CD4-positive, alpha-beta memory T cell (primary cell): ENCODE measurements around the gene CAMTA1. TPM values are rescaled to one million over a fixed set of nuclear protein-coding genes. Genes with fewer than 3 reads are reported as not detected.

Experiments used
- CTCF ChIA-PET: fragments of 350-600 bp; sonication (Branson Sonifier 250); formaldehyde crosslinking; loops from one replicate; lab custom pipeline; 2021; ENCODE audit warnings: inconsistent platforms; ENCODE audit not compliant: partially characterized antibody; lab: Charles Lee
- POLR2A ChIA-PET: fragments of 350-600 bp; sonication (Branson Sonifier 250); formaldehyde crosslinking; loops from one replicate; lab custom pipeline; 2021; ENCODE audit not compliant: partially characterized antibody; lab: Charles Lee
- DNase-seq, 5 donors: peaks; one replicate each; pipeline versions ENCODE4 v3.0.0 to v3.0.0-alpha.2; 2020 to 2022; ENCODE audit warnings: mixed read lengths in 1 of 5
- H3K27ac ChIP-seq: one replicate; pipeline ENCODE4 v1.7.0; 2013; ENCODE audit warnings: low read depth, low read length
- H3K27me3 ChIP-seq: 2 replicates; pipeline ENCODE4 v1.7.0; 2013; ENCODE audit warnings: mild to moderate bottlenecking, low read length, moderate library complexity; ENCODE audit not compliant: insufficient read depth
- H3K36me3 ChIP-seq: 2 replicates; pipeline ENCODE4 v1.7.0; 2013; ENCODE audit warnings: mild to moderate bottlenecking, low read length, moderate library complexity; ENCODE audit not compliant: insufficient read depth
- H3K4me1 ChIP-seq: 2 replicates; pipeline ENCODE4 v1.7.0; 2013; ENCODE audit warnings: mild to moderate bottlenecking, low read length, moderate library complexity; ENCODE audit not compliant: insufficient read depth
- H3K4me3 ChIP-seq, 2 donors: one replicate each; pipeline ENCODE4 v1.7.0; 2013; ENCODE audit warnings: low read length in 2 of 2, mild to moderate bottlenecking in 1 of 2
- H3K9me3 ChIP-seq, 2 donors: one replicate each; pipeline ENCODE4 v1.7.0; 2013; ENCODE audit warnings: low read length in 2 of 2, control low read depth in 1 of 2; ENCODE audit not compliant: control insufficient read depth in 1 of 2
- H3K27ac Mint-ChIP-seq, 7 donors: one replicate each; pipeline ENCODE4 v1.8.0; 2020 to 2021; ENCODE audit warnings: mixed read lengths in 7 of 7, mild to moderate bottlenecking in 6 of 7, inconsistent platforms in 3 of 7, moderate library complexity in 3 of 7
- H3K27me3 Mint-ChIP-seq, 2 donors: one replicate each; pipeline ENCODE4 v1.8.0; 2020 to 2021; ENCODE audit warnings: mixed read lengths in 2 of 2
- H3K36me3 Mint-ChIP-seq, 2 donors: one replicate each; pipeline ENCODE4 v1.8.0; 2020 to 2021; ENCODE audit warnings: mixed read lengths in 2 of 2, inconsistent platforms in 1 of 2, mild to moderate bottlenecking in 1 of 2
- H3K4me1 Mint-ChIP-seq, 4 donors: one replicate each; pipeline ENCODE4 v1.8.0; 2020 to 2021; ENCODE audit warnings: mixed read lengths in 4 of 4, mild to moderate bottlenecking in 1 of 4
- H3K4me3 Mint-ChIP-seq, 8 donors: one replicate each; pipeline ENCODE4 v1.8.0; 2020 to 2021; ENCODE audit warnings: mixed read lengths in 8 of 8, mild to moderate bottlenecking in 7 of 8, moderate library complexity in 6 of 8, inconsistent platforms in 3 of 8
- H3K9me3 Mint-ChIP-seq, 8 donors: one replicate each; pipeline ENCODE4 v1.8.0; 2020 to 2021; ENCODE audit warnings: mixed read lengths in 8 of 8, mild to moderate bottlenecking in 5 of 8, inconsistent platforms in 3 of 8, moderate library complexity in 1 of 8
- intact Hi-C: fragments of 100-400 bp; cut with micrococcal nuclease; formaldehyde crosslinking; loops from one replicate; pipeline ENCODE4 v1.15.1; 2023
- polyA plus RNA-seq, 2 donors: library from polyadenylated mRNA; unstranded; fragments of 300-500 nt; fragmentation: Illumina TruSeq; gene quantifications; one replicate each; pipeline ENCODE4 v1.2.3, GENCODE V29; 2021
- total RNA-seq, 2 experiments: library from RNA; stranded (reverse); gene quantifications; one replicate each; pipeline ENCODE4 v1.2.3, GENCODE V29; 2021

CAMTA1 gene
- total and polyA plus RNA-seq, 4 experiments from 2014 or later = 39.1 to 118 (median 59.9) TPM

- H3K27me3 Mint-ChIP-seq = no peaks in the 10 kb centered on the region
- H3K9me3 Mint-ChIP-seq = no peaks in the 10 kb centered on the region
- CTCF ChIA-PET = no interaction called here
- intact Hi-C loops = no loop called here
- Histone ChIP-seq H3K36me3 (no peaks in the 10 kb centered on the region), H3K9me3 (no peaks in the 10 kb centered on the region), H3K4me3 (no peak overlapping the region), H3K27me3 (no peaks in the 10 kb centered on the region), H3K27ac (no peak overlapping the region), H3K4me1 (no peaks in the 10 kb centered on the region)
- no peak for DNase-seq
- POLR2A ChIA-PET = no interaction called here
- H3K4me1 Mint-ChIP-seq = peaks cover 12 to 35% (median 19%) of the 10 kb centered on the region in 4 donors
- no peak overlapping the region for H3K27ac Mint-ChIP-seq
- H3K4me3 Mint-ChIP-seq = no peak overlapping the region
- peaks cover 15 to 19% of the 10 kb centered on the region in 2 donors for H3K36me3 Mint-ChIP-seq
These were observed 75.1 kb downstream of the CAMTA1 start for GRCh38 chr1:6860401-6860800.

- H3K4me1 Mint-ChIP-seq = peaks cover 12 to 41% (median 21%) of the 10 kb centered on the region in 4 donors
- no peaks in the 10 kb centered on the region for H3K27me3 Mint-ChIP-seq
- no peaks in the 10 kb centered on the region for H3K4me1 ChIP-seq
- H3K27ac ChIP-seq = no peak overlapping the region
- intact Hi-C loops = no loop called here
- ChIA-PET POLR2A (no interaction called here), CTCF (no interaction called here)
- H3K9me3 Mint-ChIP-seq = no peaks in the 10 kb centered on the region
- no peaks in the 10 kb centered on the region for H3K27me3 ChIP-seq
- H3K4me3 Mint-ChIP-seq = no peak overlapping the region
- H3K4me3 ChIP-seq = no peak overlapping the region
- peaks cover 14 to 16% of the 10 kb centered on the region in 2 donors for H3K36me3 Mint-ChIP-seq
- H3K27ac Mint-ChIP-seq = peak overlapping the region in 1 of 7 donors; percentile 19
- H3K9me3 ChIP-seq = no peaks in the 10 kb centered on the region
- DNase-seq = no peak
- no peaks in the 10 kb centered on the region for H3K36me3 ChIP-seq
These were observed 75.9 kb downstream of the CAMTA1 start for GRCh38 chr1:6861075-6861724.

- no peaks in the 10 kb centered on the region for H3K4me1 ChIP-seq
- Mint-ChIP-seq H3K9me3 (no peaks in the 10 kb centered on the region), H3K4me1 (peaks cover 12 to 31% (median 19%) of the 10 kb centered on the region in 4 donors), H3K27ac (no peak overlapping the region), H3K36me3 (peaks cover 12 to 14% of the 10 kb centered on the region in 2 donors), H3K27me3 (no peaks in the 10 kb centered on the region), H3K4me3 (no peak overlapping the region)
- no peaks in the 10 kb centered on the region for H3K36me3 ChIP-seq
- no peaks in the 10 kb centered on the region for H3K27me3 ChIP-seq
- ChIA-PET CTCF (interaction anchor here (1.0 kb wide), 1 partner anchor 143 kb away, joined by 3 read pairs; no protein-coding TSS in a partner anchor), POLR2A (no interaction called here)
- no peak for DNase-seq
- no peak overlapping the region for H3K27ac ChIP-seq
- intact Hi-C loops = no loop called here
- H3K9me3 ChIP-seq = no peaks in the 10 kb centered on the region
- H3K4me3 ChIP-seq = no peak overlapping the region
These were observed 77.7 kb downstream of the CAMTA1 start for GRCh38 chr1:6862906-6863305.

- Histone ChIP-seq H3K27ac (no peak overlapping the region), H3K27me3 (no peaks in the 10 kb centered on the region), H3K9me3 (no peaks in the 10 kb centered on the region), H3K4me1 (no peaks in the 10 kb centered on the region), H3K36me3 (no peaks in the 10 kb centered on the region), H3K4me3 (no peak overlapping the region)
- ChIA-PET POLR2A (no interaction called here), CTCF (no interaction called here)
- Mint-ChIP-seq H3K4me1 (peaks cover 21 to 42% (median 28%) of the 10 kb centered on the region in 4 donors), H3K9me3 (no peaks in the 10 kb centered on the region), H3K4me3 (no peak overlapping the region), H3K27me3 (no peaks in the 10 kb centered on the region), H3K27ac (peak overlapping the region in 2 of 7 donors; percentile 0 to 48), H3K36me3 (peaks cover 14 to 15% of the 10 kb centered on the region in 2 donors)
- DNase-seq = no peak
- intact Hi-C loops = no loop called here
These were observed 78.9 kb downstream of the CAMTA1 start for GRCh38 chr1:6864166-6864565.

GRCh38 chr1:6866825-6867224 lies 81.6 kb downstream of the CAMTA1 start:
- H3K4me3 ChIP-seq = no peak overlapping the region
- no peak for DNase-seq
- H3K4me3 Mint-ChIP-seq = no peak overlapping the region
- peaks cover 11 to 15% of the 10 kb centered on the region in 2 donors for H3K36me3 Mint-ChIP-seq
- H3K4me1 Mint-ChIP-seq = peaks cover 23 to 47% (median 30%) of the 10 kb centered on the region in 4 donors
- ChIA-PET POLR2A (no interaction called here), CTCF (interaction anchor here (1.7 kb wide), 1 partner anchor 23 kb away, joined by 4 read pairs; no protein-coding TSS in a partner anchor)
- intact Hi-C loops = no loop called here
- H3K27me3 ChIP-seq = no peaks in the 10 kb centered on the region
- no peak overlapping the region for H3K27ac ChIP-seq
- H3K27me3 Mint-ChIP-seq = no peaks in the 10 kb centered on the region
- H3K9me3 Mint-ChIP-seq = no peaks in the 10 kb centered on the region
- no peaks in the 10 kb centered on the region for H3K9me3 ChIP-seq
- H3K36me3 ChIP-seq = no peaks in the 10 kb centered on the region
- no peaks in the 10 kb centered on the region for H3K4me1 ChIP-seq
- H3K27ac Mint-ChIP-seq = no peak overlapping the region

- Histone ChIP-seq H3K4me3 (no peak overlapping the region), H3K27me3 (no peaks in the 10 kb centered on the region), H3K36me3 (no peaks in the 10 kb centered on the region), H3K9me3 (no peaks in the 10 kb centered on the region), H3K4me1 (no peaks in the 10 kb centered on the region), H3K27ac (no peak overlapping the region)
- Mint-ChIP-seq H3K27me3 (no peaks in the 10 kb centered on the region), H3K9me3 (no peaks in the 10 kb centered on the region), H3K4me3 (peak overlapping the region in 1 of 8 donors; percentile 37), H3K36me3 (peaks cover 13 to 18% of the 10 kb centered on the region in 2 donors), H3K4me1 (peaks cover 25 to 46% (median 30%) of the 10 kb centered on the region in 4 donors), H3K27ac (no peak overlapping the region)
- intact Hi-C loops = no loop called here
- no peak for DNase-seq
- ChIA-PET CTCF (interaction anchor here (1.7 kb wide), 1 partner anchor 22 kb away, joined by 4 read pairs; no protein-coding TSS in a partner anchor), POLR2A (no interaction called here)
These were observed 82.1 kb downstream of the CAMTA1 start for GRCh38 chr1:6867321-6867720.

GRCh38 chr1:6867729-6868659 lies 82.7 kb downstream of the CAMTA1 start:
- Mint-ChIP-seq H3K27me3 (no peaks in the 10 kb centered on the region), H3K4me1 (peaks cover 25 to 42% (median 30%) of the 10 kb centered on the region in 4 donors), H3K9me3 (no peaks in the 10 kb centered on the region), H3K27ac (peak overlapping the region in 2 of 7 donors; percentile 7 to 41), H3K36me3 (peaks cover 18 to 19% of the 10 kb centered on the region in 2 donors), H3K4me3 (no peak overlapping the region)
- no peak for DNase-seq
- Histone ChIP-seq H3K27me3 (no peaks in the 10 kb centered on the region), H3K36me3 (no peaks in the 10 kb centered on the region), H3K9me3 (no peaks in the 10 kb centered on the region), H3K4me1 (no peaks in the 10 kb centered on the region), H3K4me3 (no peak overlapping the region), H3K27ac (no peak overlapping the region)
- ChIA-PET CTCF (interaction anchor here (0.6 to 1.7 kb wide), 2 partner anchors 18 to 22 kb away, joined by 3 to 4 read pairs; no protein-coding TSS in a partner anchor), POLR2A (interaction anchor here (1.3 kb wide), 1 partner anchor 83 kb away, joined by 4 read pairs; the partner anchor contains the start of gene CAMTA1)
- intact Hi-C loops = no loop called here
